CD4-positive, CD25-positive, alpha-beta regulatory T cell (primary cell): ENCODE measurements around the gene SLC25A44. TPM values are rescaled to one million over a fixed set of nuclear protein-coding genes. Genes with fewer than 3 reads are reported as not detected.
A peak's percentile ranks its signal among the peaks of the same experiment; 100 is the strongest.

ENCODE experiments used
- ATAC-seq, 2 donors: fragments of 150-1000 bp; cut with Tn5 transposase; one replicate each; pipeline ENCODE4 v1.10.0; 2021; ENCODE audit warnings: low read depth in 2 of 2, moderate number of reproducible peaks in 2 of 2, moderate library complexity in 1 of 2
- DNase-seq, 3 donors: peaks; one replicate each; pipeline versions ENCODE4 v3.0.0 to v3.0.0-alpha.2; 2012 to 2022; ENCODE audit warnings: mixed read lengths in 1 of 3
- H3K27ac ChIP-seq: one replicate; pipeline ENCODE4 v1.7.0; 2013; ENCODE audit warnings: mild to moderate bottlenecking, low read length; ENCODE audit not compliant: insufficient read depth, poor library complexity, severe bottlenecking
- H3K27me3 ChIP-seq: one replicate; pipeline ENCODE4 v1.7.0; 2013; ENCODE audit warnings: low read length; ENCODE audit not compliant: control insufficient read depth, insufficient read depth
- H3K36me3 ChIP-seq: one replicate; pipeline ENCODE4 v1.7.0; 2013; ENCODE audit warnings: mild to moderate bottlenecking, low read length, moderate library complexity; ENCODE audit not compliant: control insufficient read depth, insufficient read depth
- H3K4me1 ChIP-seq: 2 replicates; pipeline ENCODE4 v1.7.0; 2013; ENCODE audit warnings: mild to moderate bottlenecking, low read length; ENCODE audit not compliant: insufficient read depth, control insufficient read depth, poor library complexity, severe bottlenecking
- H3K4me3 ChIP-seq: one replicate; pipeline ENCODE4 v1.7.0; 2013; ENCODE audit warnings: low read depth, mild to moderate bottlenecking, low read length, moderate library complexity
- H3K9me3 ChIP-seq, 2 experiments: 1 replicate in 1 of 2; 2 replicates in 1 of 2; pipeline ENCODE4 v1.7.0; 2013; ENCODE audit warnings: low read length in 2 of 2, mild to moderate bottlenecking in 1 of 2, moderate library complexity in 1 of 2; ENCODE audit not compliant: control insufficient read depth in 2 of 2
- H3K27ac Mint-ChIP-seq, 3 donors: one replicate each; pipeline ENCODE4 v1.8.0; 2020 to 2022; ENCODE audit warnings: mild to moderate bottlenecking in 3 of 3, mixed read lengths in 3 of 3, moderate library complexity in 2 of 3
- H3K27me3 Mint-ChIP-seq: one replicate; pipeline ENCODE4 v1.8.0; 2022; ENCODE audit warnings: mild to moderate bottlenecking, mixed read lengths
- H3K36me3 Mint-ChIP-seq: one replicate; pipeline ENCODE4 v1.8.0; 2020; ENCODE audit warnings: mixed read lengths
- H3K4me1 Mint-ChIP-seq, 4 donors: one replicate each; pipeline ENCODE4 v1.8.0; 2020 to 2022; ENCODE audit warnings: mixed read lengths in 4 of 4, mild to moderate bottlenecking in 1 of 4
- H3K4me3 Mint-ChIP-seq, 4 donors: one replicate each; pipeline ENCODE4 v1.8.0; 2020 to 2022; ENCODE audit warnings: mild to moderate bottlenecking in 4 of 4, mixed read lengths in 4 of 4, moderate library complexity in 3 of 4
- H3K9me3 Mint-ChIP-seq, 7 donors: one replicate each; pipeline ENCODE4 v1.8.0; 2020 to 2022; ENCODE audit warnings: mixed read lengths in 7 of 7, mild to moderate bottlenecking in 3 of 7, moderate library complexity in 2 of 7
- polyA plus RNA-seq, 4 donors: library from polyadenylated mRNA; unstranded; fragments of 300-500 nt; fragmentation: Illumina TruSeq; gene quantifications; one replicate each; pipeline ENCODE4 v1.2.3, GENCODE V29; 2021
- total RNA-seq: library from RNA; stranded (reverse); gene quantifications from one replicate; pipeline ENCODE4 v1.2.3, GENCODE V29; 2022

The SLC25A44 gene
- total and polyA plus RNA-seq, 5 donors from 2014 or later = 8.2 to 21.3 (median 13.2) TPM

- H3K4me3 ChIP-seq = no peak overlapping the region
- H3K36me3 ChIP-seq = peaks cover 47% of the 10 kb centered on the region
- H3K9me3 ChIP-seq = no peaks in the 10 kb centered on the region
- peaks cover 30 to 38% (median 31%) of the 10 kb centered on the region in 4 donors for H3K4me1 Mint-ChIP-seq
- H3K27ac ChIP-seq = peak overlapping the region; percentile 43
- H3K27me3 Mint-ChIP-seq = no peaks in the 10 kb centered on the region
- peaks cover 11% of the 10 kb centered on the region for H3K4me1 ChIP-seq
- peaks cover 48% of the 10 kb centered on the region for H3K36me3 Mint-ChIP-seq
- H3K4me3 Mint-ChIP-seq = peak overlapping the region in 1 of 4 donors; percentile 5
- H3K27ac Mint-ChIP-seq = peak overlapping the region; percentile 45 to 94 (median 72)
- no peaks in the 10 kb centered on the region for H3K9me3 Mint-ChIP-seq
- ATAC-seq = no peak
- no peaks in the 10 kb centered on the region for H3K27me3 ChIP-seq
- DNase-seq = no peak
These were observed 31.7 kb downstream of the SLC25A44 start for GRCh38 chr1:156225677-156226014.

GRCh38 chr1:156226116-156226538, 32.2 kb downstream of the SLC25A44 start:
- Mint-ChIP-seq H3K9me3 (no peaks in the 10 kb centered on the region), H3K27ac (peak overlapping the region in 2 of 3 donors; percentile 2 to 89), H3K27me3 (no peaks in the 10 kb centered on the region), H3K4me1 (peaks cover 26 to 35% (median 28%) of the 10 kb centered on the region in 4 donors), H3K4me3 (no peak overlapping the region), H3K36me3 (peaks cover 45% of the 10 kb centered on the region)
- DNase-seq (peak in 1 of 3 donors; percentile 60), ATAC-seq (no peak)
- Histone ChIP-seq H3K4me1 (peaks cover 11% of the 10 kb centered on the region), H3K27ac (peak overlapping the region; percentile 43), H3K36me3 (peaks cover 42% of the 10 kb centered on the region), H3K4me3 (no peak overlapping the region), H3K9me3 (no peaks in the 10 kb centered on the region), H3K27me3 (no peaks in the 10 kb centered on the region)

GRCh38 chr1:156226782-156227181, 32.9 kb downstream of the SLC25A44 start:
- Histone ChIP-seq H3K4me3 (no peak overlapping the region), H3K36me3 (peaks cover 36% of the 10 kb centered on the region), H3K27me3 (no peaks in the 10 kb centered on the region), H3K9me3 (no peaks in the 10 kb centered on the region), H3K4me1 (peaks cover 11% of the 10 kb centered on the region), H3K27ac (no peak overlapping the region)
- no peaks in the 10 kb centered on the region for H3K27me3 Mint-ChIP-seq
- DNase-seq (no peak), ATAC-seq (no peak)
- H3K4me3 Mint-ChIP-seq = no peak overlapping the region
- peaks cover 22 to 29% (median 22%) of the 10 kb centered on the region in 4 donors for H3K4me1 Mint-ChIP-seq
- no peaks in the 10 kb centered on the region for H3K9me3 Mint-ChIP-seq
- H3K27ac Mint-ChIP-seq = peak overlapping the region in 2 of 3 donors; percentile 2 to 89
- peaks cover 38% of the 10 kb centered on the region for H3K36me3 Mint-ChIP-seq

GRCh38 chr1:156228501-156228900, 34.6 kb downstream of the SLC25A44 start:
- H3K27ac ChIP-seq = no peak overlapping the region
- peaks cover 8 to 20% (median 16%) of the 10 kb centered on the region in 4 donors for H3K4me1 Mint-ChIP-seq
- H3K9me3 Mint-ChIP-seq = no peaks in the 10 kb centered on the region
- peaks cover 23% of the 10 kb centered on the region for H3K36me3 Mint-ChIP-seq
- peaks cover 11% of the 10 kb centered on the region for H3K4me1 ChIP-seq
- DNase-seq (no peak), ATAC-seq (no peak)
- H3K36me3 ChIP-seq = peaks cover 22% of the 10 kb centered on the region
- H3K27me3 ChIP-seq = no peaks in the 10 kb centered on the region
- peak overlapping the region in 2 of 3 donors; percentile 60 to 78 for H3K27ac Mint-ChIP-seq
- H3K4me3 ChIP-seq = no peak overlapping the region
- no peaks in the 10 kb centered on the region for H3K9me3 ChIP-seq
- H3K27me3 Mint-ChIP-seq = no peaks in the 10 kb centered on the region
- no peak overlapping the region for H3K4me3 Mint-ChIP-seq

- no peak for ATAC-seq
- Mint-ChIP-seq H3K9me3 (no peaks in the 10 kb centered on the region), H3K36me3 (peaks cover 19% of the 10 kb centered on the region), H3K4me1 (peaks cover 6 to 18% (median 15%) of the 10 kb centered on the region in 4 donors), H3K27ac (peak overlapping the region in 1 of 3 donors; percentile 78), H3K4me3 (no peak overlapping the region), H3K27me3 (no peaks in the 10 kb centered on the region)
- H3K4me3 ChIP-seq = no peak overlapping the region
- H3K27me3 ChIP-seq = no peaks in the 10 kb centered on the region
- H3K27ac ChIP-seq = no peak overlapping the region
- H3K36me3 ChIP-seq = peaks cover 23% of the 10 kb centered on the region
- no peak for DNase-seq
- H3K9me3 ChIP-seq = no peaks in the 10 kb centered on the region
- H3K4me1 ChIP-seq = peaks cover 10% of the 10 kb centered on the region
These were observed 36.0 kb downstream of the SLC25A44 start for GRCh38 chr1:156229809-156230472.

- Mint-ChIP-seq H3K27me3 (no peaks in the 10 kb centered on the region), H3K36me3 (peaks cover 16% of the 10 kb centered on the region), H3K9me3 (no peaks in the 10 kb centered on the region), H3K27ac (peak overlapping the region in 1 of 3 donors; percentile 78), H3K4me1 (peaks cover 4 to 17% (median 11%) of the 10 kb centered on the region in 4 donors), H3K4me3 (no peak overlapping the region)
- ATAC-seq (no peak), DNase-seq (no peak)
- H3K9me3 ChIP-seq = no peaks in the 10 kb centered on the region
- H3K4me1 ChIP-seq = peaks cover 6% of the 10 kb centered on the region
- no peak overlapping the region for H3K27ac ChIP-seq
- H3K27me3 ChIP-seq = no peaks in the 10 kb centered on the region
- peaks cover 23% of the 10 kb centered on the region for H3K36me3 ChIP-seq
- no peak overlapping the region for H3K4me3 ChIP-seq
These were observed 36.6 kb downstream of the SLC25A44 start for GRCh38 chr1:156230473-156230837.

- peaks cover 20% of the 10 kb centered on the region for H3K36me3 Mint-ChIP-seq
- Histone ChIP-seq H3K4me1 (no peaks in the 10 kb centered on the region), H3K27me3 (no peaks in the 10 kb centered on the region), H3K9me3 (no peaks in the 10 kb centered on the region), H3K36me3 (peaks cover 34% of the 10 kb centered on the region), H3K4me3 (no peak overlapping the region), H3K27ac (no peak overlapping the region)
- no peaks in the 10 kb centered on the region for H3K27me3 Mint-ChIP-seq
- no peak for ATAC-seq
- H3K4me1 Mint-ChIP-seq = peaks cover 0 to 10% (median 2%) of the 10 kb centered on the region in 4 donors
- no peak for DNase-seq
- no peak overlapping the region for H3K4me3 Mint-ChIP-seq
- H3K9me3 Mint-ChIP-seq = no peaks in the 10 kb centered on the region
- no peak overlapping the region for H3K27ac Mint-ChIP-seq
These were observed 38.4 kb downstream of the SLC25A44 start for GRCh38 chr1:156232201-156232894.
